NCI-H2029 treated with DMSO at 0.1 percent for 48 hours (cell line): ENCODE measurements around the gene KCNJ18.
"Not testable (repeated sequence)": the region's sequence is repeated elsewhere in the genome, so short reads cannot be mapped to it uniquely, and the experiment has no call there.

Source experiments
- DNase-seq: peaks from one replicate; lab custom pipeline; 2025; lab: John Stamatoyannopoulos, UW

KCNJ18 gene

DNA sequence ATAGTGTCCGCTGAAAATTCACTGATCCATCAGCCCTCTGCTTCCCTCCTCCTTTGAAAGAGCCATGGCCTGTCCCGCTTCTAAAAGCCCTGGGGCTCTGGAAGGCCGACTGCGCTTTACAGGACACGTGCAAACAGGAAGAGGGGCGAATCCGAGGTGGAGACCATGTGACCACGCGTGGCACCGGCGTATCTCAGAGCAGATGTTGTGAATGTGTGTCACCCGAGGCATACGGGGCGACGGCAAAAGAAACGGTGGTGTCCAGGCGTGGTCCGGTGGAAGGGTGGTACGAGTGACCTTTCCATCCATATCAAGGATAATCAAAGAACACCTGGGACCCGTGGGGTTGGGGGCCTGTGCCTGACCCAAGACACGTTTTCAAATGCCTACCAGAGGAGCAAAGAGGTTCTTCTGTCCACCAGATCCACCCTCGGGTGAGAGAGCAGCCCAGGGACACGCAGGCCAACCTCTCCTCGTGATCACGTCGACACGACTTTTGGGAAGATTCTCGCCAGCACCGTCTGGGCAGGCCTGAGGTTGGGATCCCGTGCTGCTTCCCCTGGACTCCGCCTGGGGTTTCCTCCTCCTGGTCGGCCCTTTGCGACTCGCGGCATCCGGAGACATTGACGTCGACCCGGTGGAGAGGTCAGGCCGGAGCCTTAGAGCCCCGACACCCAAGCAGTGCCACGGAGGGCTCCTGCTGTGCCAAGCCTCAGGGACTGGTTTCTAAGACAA is 7.1 kb upstream of the KCNJ18 start:
- DNase-seq = not testable (repeated sequence)

DNA sequence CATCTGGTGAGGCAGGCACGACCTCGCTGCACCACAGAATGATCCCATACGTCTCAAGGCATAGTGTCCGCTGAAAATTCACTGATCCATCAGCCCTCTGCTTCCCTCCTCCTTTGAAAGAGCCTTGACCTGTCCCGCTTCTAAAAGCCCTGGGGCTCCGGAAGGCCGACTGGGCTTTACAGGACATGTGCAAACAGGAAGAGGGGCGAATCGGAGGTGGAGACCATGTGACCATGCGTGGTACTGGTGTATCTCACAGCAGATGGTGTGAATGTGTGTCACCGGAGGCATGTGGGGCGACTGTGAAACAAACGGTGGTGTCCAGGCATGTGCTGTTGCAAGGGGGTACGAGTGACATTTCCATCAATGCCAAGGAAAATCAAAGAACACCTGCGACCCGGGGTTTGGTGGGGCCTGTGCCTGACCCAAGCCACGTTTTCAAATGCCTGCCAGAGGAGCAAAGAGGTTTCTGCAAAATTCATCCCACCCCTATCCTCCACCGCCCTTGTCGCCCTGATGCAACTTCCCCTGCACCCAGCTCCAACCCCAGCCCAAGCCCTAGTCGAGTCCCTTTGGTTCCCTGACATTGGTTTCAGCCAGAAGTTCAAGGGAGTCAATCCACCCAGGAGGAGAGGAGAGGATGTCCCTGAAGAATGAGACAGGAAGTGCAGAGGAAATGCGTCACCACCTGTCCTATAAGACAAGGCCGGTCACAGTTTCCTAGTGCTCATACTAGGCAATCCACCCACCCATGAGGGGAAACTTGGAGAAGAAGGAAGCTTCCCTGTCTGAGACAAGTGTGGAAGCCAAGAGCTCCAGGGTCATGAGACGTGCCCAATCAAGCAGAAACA is 5.9 kb upstream of the KCNJ18 start:
- no peak for DNase-seq

DNA sequence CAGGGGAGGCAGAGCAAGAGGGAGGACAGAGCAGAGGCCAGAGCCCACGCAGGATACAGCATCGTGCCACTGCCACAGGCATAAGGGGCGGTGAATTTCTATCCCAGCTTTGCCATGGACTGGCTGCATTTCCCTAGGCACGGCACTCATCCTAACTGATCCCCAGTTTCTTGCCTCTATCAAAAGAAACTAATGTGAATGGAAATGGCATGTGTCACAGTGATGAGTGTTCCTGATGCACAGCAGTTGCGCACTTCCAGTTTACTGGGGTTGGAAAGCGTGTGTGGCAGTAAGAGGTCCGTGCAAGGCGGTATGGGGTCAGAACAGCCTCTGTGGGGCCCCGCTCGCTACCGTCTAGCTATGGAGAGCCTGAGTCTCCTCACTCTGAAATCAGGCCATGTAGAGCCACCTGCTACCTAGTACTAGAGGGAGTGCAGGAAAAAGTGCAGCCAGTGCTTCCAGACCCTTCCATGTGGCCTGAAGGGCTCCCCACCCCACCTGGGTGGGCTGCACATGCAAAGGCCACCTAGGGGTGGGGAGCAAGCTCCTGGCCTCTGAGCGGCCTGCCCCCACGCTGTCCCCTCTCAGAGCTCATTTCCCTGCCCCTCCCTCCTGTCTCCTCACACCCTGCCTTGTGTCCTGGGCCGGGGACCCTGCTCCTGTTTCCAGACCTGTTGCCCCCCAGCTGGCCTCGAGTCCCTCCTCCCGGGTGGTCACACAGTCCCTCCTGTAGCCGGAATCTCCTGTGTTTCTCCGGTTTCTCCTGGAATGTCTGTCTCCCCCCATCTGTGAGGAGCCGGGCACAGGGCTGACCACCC is 5.0 kb upstream of the KCNJ18 start:
- DNase-seq = no peak

DNA sequence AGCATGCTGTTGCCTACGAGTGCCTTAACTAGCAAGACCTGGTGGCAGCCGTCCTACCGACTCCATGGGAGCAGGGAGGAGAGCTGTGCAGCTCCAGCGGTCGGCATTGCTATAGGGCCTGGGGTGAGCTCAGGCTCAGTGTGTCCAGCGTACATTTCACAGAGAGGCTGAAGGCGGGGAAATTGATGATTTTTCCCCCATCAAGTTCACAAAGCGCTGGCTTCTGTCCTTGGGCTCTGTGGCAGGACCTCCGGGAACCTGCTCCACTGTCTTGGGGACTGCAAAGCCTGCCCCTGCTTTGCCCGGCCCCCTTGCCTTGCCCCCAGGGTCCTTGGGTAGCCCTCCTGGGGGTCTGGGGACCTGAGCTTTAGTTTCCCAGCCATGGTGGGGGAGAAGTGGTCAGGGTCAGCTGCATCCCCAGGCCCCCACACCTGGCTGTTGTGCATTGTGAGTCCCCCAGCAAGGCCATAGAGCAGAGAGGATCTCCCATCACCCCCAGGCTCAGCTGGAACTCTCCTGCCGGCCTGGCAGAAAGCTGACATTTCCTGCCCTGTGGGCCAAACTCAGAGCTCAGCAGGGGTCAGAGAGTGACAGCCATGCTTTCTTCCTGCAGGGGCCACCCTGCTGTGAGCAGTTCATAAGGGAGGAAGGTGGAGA is 3.9 kb upstream of the KCNJ18 start:
- DNase-seq = no peak

DNA sequence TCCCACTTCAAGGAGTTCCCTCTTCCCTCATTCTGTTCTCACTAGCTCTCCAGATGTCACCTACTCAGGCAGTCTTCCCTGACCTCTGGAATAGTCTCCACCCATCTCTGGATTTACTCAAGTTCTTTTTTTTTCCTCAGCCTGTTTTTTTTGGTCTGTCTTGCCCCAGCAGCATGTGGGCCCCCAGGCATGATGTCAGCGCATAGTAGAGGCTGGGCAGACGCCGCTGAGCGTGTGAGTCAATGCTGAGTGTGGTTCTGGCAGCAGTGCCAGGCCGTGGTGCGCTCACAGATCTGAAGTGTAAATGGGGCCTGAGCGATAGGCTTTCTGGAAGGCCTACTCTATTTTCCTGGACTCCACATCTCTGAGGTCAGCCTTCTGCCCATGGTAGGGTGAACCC is 2.7 kb upstream of the KCNJ18 start:
- no peak for DNase-seq

DNA sequence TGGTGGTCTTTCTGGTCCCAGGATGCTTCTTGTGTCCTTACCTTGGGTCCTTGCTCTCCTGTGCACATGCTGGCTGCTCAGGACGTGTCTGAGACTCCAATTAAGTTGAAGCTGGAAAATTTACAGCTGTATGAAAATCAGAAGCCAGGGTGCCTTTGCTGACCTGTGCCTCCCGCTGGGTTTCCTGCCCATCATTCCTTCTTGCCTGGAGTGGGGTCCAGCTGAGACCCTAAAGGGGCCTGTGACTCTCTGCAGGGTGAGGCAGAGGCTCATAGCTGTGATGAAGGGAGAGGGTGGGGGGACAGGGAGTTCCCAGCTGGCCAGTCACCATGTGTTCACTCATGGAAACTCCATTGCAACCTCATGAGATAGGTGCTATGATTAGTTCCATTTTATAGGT is 1.5 kb upstream of the KCNJ18 start:
- DNase-seq = not testable (repeated sequence)

DNA sequence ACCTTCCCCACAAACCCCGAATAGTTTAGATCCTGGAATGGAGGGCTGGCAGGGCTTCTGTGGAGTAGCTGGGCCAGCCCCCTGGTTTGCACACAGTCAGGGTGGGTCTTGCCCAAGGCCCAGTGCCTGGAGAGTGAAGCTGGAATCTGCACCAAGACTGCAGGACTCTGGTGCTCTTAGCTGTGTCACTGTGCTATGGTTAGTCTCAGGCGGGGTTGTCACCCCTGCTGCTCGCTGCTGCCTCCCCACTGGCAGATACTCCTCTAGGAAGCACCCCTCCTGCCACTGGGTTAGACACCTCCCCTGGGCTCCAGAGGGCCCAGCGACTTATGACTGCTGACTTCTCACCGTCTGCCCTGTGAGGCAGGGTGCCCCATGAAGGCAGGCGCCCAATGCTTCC is 842 bp upstream of the KCNJ18 start:
- not testable (repeated sequence) for DNase-seq

DNA sequence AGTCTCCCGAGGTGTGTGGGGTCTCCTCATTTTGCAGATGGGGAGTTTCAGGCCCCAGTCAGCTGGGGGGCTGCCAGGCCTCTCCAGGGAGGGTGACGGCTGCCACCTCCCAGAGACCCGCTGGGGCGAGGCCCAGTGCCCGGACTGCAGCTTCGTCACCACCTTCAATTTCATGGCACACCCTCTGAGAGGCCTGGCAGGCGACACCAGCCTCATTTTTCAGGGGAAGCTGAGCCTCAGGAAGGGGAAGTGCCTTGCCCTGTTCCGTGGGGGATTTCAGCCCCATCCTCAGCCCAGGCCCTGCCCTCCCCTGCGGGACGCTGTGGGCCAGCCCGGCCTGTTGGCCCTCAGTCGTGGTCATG is 362 bp downstream of the KCNJ18 start:
- DNase-seq = not testable (repeated sequence)

DNA sequence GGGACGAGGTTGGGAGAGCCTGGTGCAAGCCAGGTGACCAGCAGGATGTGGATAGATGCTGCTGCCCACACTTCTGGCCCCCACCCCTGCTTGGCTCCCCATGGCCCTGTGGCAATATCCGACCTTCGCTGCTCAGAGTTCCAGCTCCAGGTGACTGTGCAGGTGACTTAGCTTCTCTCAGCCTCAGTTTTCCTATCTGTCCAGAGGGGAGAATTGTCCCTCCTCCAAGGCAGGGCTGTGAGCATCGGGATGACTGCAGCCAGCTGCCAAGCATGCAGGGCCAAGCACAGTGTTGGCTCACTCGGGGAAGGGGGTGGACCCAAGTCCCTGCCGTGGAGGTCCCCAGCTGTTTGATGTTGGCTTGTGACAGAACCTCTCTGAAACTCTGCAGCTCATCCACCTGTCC is 1.1 kb downstream of the KCNJ18 start:
- not testable (repeated sequence) for DNase-seq

DNA sequence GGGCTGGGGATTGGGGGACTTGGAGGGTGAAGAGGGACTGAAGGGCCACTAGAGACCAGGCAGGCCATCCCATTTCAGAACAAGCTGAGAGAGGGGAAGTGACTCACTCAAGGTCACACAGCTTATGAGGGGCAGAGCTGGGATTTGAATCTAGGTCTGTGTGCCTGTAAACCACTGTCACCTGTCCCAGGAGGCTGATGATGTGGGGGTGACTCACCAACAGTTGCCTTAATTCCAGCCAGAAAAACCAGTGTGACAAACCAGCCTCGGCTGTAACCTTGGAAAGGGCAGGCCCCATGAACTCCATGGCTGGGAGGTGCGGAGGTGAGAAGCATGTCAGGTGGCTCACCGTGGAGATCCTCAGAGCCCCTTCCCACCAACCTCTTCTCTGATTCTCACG is 1.6 kb downstream of the KCNJ18 start:
- not testable (repeated sequence) for DNase-seq

DNA sequence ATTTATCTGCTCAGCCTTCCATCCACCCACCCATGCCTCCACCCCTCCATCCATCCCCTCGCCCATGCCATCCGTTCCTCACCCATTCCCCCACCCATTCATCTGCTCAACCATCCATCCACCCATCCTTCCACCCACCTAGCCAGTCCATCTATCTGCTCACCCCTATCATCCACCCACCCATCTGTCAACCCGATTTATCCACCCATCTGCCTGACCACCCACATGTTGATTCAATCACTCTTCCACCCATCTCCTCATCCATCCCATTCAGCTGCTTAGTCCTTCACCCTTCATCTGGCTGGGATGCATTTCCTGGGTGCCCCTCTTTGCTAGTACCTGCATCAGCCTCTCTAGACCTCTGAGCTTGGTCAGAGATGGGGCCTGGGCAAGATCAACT is 3.9 kb downstream of the KCNJ18 start:
- DNase-seq = not testable (repeated sequence)

DNA sequence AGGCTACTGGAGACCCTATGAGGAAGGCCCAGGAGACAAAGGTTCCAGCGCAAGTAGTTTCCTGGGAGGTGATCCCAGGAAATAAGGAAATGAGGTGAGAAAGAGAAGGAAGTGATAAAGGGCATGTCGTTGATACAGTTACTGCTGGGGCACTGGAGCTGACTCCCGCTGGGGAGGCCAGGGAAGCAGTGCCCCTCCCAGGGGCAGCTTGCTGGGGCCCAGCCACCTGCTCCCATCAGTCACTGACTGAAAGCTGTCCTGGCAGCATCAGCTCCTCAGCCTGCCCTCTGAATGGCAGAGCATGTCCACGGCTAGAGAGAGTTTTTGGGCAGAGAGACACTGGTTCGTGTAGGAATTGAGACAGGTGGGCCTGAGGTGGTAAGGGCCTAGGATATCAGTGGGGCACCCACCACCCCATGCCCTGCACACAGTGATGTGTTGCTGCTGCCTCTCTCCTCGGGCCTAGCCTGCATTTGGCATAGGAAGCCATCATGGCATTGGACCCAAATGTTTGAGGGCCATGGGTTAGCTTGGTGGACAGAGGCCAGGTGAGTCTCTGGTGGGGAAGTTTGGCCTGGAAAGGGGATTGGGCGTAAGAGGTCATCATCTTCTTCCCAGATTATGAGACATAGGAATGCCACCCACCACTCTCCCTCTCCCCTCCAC is 4.7 kb downstream of the KCNJ18 start:
- not testable (repeated sequence) for DNase-seq

DNA sequence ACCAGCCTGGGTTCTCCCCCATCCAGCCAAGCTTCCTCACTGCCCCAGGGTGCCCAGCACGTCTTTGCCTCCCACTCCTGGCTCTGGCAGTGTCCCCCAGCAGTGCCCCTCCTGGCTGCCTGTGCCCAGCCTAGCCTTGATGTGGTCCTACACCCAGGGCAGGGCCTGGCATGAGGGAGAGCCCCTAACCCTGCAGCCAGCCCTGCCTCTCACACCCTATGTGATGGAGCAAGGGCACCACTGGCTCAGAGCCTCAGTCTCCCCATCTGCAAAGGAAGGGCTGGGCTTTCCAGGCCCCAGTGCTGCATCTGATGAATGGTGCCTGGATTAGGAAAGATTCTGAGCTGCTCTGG is 5.2 kb downstream of the KCNJ18 start:
- DNase-seq = not testable (repeated sequence)

DNA sequence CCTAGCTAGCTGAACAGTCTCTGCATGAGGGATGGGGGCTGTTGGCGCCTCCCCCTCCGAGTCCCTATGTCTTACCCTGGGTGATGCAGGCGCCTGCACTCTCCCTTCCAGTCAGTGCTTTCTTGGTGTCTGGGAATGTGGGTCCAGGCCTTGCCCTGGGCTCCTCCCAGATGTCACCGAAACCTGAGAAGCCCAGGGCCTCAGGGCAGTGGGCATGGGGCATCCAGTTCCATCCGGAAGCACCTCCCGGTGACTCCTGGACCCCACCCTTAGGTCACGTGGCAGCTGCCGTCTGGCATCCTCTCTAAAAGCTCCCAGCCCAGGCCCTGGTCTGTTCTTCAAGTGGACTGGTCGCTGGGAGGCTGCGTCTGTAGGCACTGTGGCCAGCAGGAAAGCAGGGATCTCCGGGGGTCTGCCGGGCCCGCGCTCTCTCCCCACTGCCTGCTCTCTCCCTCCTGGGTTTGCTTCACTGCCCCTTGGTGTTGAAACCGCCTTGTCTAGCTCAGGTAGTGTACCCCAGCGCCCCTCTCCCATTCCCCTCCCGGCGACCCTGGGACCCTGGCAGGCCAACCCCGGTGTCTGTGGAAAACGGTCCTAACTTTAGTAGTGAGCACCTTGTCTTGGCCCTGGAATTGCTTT is 6.2 kb downstream of the KCNJ18 start:
- DNase-seq = not testable (repeated sequence)

DNA sequence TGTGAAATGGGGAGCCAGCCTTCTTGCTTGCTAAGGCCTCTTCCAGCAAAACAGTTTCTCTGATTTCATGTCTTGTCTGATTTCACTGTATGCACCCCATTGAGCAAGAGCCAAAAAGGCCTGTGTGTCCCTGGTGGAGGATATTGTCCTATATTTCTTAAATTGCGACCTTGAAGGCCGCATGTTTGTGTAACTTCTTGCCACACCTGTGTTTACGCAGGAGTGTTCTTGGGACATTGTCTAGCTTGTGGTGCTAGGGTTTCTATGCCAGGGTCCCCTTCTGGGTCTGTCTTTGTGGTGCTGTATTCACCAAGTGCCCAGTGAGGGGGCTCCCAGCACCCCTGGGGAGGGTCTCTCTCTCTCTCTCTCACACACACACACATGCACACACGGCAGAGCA is 6.8 kb downstream of the KCNJ18 start:
- not testable (repeated sequence) for DNase-seq

DNA sequence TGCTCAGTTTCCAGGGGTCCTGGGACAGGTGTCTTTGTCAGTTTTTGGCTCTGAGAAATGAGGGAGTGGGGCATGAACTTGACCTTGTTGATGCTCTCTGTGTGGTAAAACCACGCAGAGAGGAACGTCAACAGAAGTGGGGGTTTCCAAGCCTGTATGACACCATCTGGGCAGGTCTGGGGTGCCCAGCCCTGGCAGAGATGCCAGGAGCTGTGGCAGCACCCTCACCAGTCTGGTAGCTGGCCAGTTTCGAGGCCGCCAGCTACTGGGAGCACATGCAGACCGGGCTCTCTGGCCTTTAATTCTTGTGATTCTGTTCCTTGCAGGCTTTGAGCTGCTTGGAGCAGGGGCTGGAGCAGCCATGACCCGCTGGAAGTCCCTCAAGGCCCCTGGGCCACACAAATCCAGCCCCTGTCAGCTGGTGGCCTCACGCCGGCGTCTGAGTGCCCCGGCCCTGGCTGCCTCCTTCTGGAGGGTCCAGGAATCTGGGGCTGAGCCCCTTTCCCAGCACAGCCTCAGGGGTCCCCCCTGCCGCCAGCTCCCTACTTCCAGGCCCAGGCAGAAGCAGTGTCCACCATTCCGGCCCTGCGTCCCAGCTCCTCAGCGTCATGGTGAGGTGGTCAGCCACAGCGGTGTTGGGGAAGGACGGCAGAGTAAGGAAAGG is 7.4 kb downstream of the KCNJ18 start:
- DNase-seq = not testable (repeated sequence)

DNA sequence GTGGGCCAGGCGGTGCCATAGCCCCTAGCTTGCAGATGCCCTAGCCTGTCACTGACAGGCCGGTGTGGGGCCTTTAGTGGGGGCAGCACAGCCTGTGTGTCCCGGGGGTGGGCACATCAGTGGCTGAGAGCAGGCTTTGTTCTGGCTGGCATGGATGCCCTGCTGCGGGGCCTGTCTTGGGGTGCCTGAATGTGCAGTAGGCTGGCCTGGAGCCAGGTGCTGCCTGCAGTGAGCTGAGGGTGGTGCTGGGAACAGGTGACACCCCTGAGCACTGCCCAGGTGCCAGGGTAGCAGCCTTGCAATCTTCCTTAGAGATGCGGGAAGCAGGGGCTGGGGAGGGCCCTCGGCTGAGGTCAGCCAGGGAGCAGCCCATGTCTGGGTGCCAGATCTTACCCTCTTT is 8.8 kb downstream of the KCNJ18 start:
- not testable (repeated sequence) for DNase-seq

DNA sequence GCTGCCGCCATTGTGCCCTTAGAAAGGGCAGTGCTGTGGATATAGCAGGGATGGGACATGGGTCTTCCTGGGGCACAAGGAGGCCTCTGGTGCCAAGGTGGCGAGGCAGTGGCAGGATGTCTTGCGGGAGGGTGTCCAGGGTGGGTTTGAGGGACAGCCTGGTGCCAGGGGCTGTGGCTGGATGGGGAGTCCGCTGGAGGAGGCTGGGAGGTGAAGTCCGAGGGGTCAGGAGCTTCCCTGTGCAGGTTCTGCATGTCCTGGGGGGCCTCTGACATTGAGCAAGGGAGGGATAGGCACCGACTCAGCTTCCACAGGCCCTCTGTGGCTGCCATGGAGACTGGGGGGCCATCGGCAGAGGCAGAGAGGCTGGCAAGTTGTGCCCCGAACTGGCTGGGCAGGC is 9.7 kb downstream of the KCNJ18 start:
- DNase-seq = not testable (repeated sequence)

DNA sequence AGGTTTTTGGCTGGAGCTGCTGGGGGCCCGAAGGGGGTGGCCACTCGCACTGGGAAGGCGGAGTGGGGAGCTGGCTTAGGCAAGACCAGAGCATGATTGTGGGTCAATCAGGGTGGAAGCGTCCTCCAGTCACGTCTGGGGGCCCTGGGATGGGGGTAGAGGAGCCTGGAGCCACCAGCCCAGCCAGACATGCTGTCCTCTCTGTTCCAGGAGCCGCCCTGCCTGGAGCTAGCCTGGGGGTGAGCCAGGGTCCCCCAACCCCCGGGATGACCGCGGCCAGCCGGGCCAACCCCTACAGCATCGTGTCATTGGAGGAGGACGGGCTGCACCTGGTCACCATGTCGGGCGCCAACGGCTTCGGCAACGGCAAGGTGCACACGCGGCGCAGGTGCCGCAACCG is 10.2 kb downstream of the KCNJ18 start:
- DNase-seq = not testable (repeated sequence)

DNA sequence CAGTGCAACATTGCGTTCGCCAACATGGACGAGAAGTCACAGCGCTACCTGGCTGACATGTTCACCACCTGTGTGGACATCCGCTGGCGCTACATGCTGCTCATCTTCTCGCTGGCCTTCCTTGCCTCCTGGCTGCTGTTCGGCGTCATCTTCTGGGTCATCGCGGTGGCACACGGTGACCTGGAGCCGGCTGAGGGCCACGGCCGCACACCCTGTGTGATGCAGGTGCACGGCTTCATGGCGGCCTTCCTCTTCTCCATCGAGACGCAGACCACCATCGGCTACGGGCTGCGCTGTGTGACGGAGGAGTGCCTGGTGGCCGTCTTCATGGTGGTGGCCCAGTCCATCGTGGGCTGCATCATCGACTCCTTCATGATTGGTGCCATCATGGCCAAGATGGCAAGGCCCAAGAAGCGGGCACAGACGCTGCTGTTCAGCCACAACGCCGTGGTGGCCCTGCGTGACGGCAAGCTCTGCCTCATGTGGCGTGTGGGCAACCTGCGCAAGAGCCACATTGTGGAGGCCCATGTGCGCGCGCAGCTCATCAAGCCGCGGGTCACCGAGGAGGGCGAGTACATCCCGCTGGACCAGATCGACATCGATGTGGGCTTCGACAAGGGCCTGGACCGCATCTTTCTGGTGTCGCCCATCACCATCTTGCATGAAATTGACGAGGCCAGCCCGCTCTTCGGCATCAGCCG is 10.8 kb downstream of the KCNJ18 start:
- not testable (repeated sequence) for DNase-seq
